ENCODE measurements around the gene MFSD1. TPM values are rescaled to one million over a fixed set of nuclear protein-coding genes. Genes with fewer than 3 reads are reported as not detected.

MFSD1 gene
- total RNA-seq, 1 donor from 2014 or later = 31.5 TPM

- H3K4me1 Mint-ChIP-seq = no peaks in the 10 kb centered on the region
- H3K4me3 Mint-ChIP-seq = no peak overlapping the region
- DNase-seq (ENCODE audit: low spot score in 2 of 2, unreplicated experiment in 2 of 2) = no peak
- no peak overlapping the region for H3K27ac Mint-ChIP-seq
- H3K9me3 Mint-ChIP-seq = peaks cover 14% of the 10 kb centered on the region
- no peaks in the 10 kb centered on the region for H3K36me3 Mint-ChIP-seq
- H3K27me3 Mint-ChIP-seq (ENCODE audit: low read depth) = peaks cover 27% of the 10 kb centered on the region
- TF ChIP-seq CTCF (IDR thresholded peaks at IDR 0.05; ENCODE audit: unreplicated experiment) = no peak
Observed at GRCh38 chr3:158859362-158859761, 57.5 kb downstream of the MFSD1 start.

GRCh38 chr3:158863247-158863646, 61.4 kb downstream of the MFSD1 start:
- no peak overlapping the region for H3K27ac Mint-ChIP-seq
- H3K4me1 Mint-ChIP-seq = no peaks in the 10 kb centered on the region
- H3K27me3 Mint-ChIP-seq (ENCODE audit: low read depth) = peaks cover 2% of the 10 kb centered on the region
- no peak overlapping the region for H3K4me3 Mint-ChIP-seq
- no peaks in the 10 kb centered on the region for H3K9me3 Mint-ChIP-seq
- H3K36me3 Mint-ChIP-seq = no peaks in the 10 kb centered on the region
- TF ChIP-seq CTCF (IDR thresholded peaks at IDR 0.05; ENCODE audit: unreplicated experiment) = no peak
- no peak for DNase-seq (ENCODE audit: low spot score in 2 of 2, unreplicated experiment in 2 of 2)

- no peaks in the 10 kb centered on the region for H3K9me3 Mint-ChIP-seq
- TF ChIP-seq CTCF (IDR thresholded peaks at IDR 0.05; ENCODE audit: unreplicated experiment) = no peak
- no peak for DNase-seq (ENCODE audit: low spot score in 2 of 2, unreplicated experiment in 2 of 2)
- no peaks in the 10 kb centered on the region for H3K4me1 Mint-ChIP-seq
- H3K27me3 Mint-ChIP-seq (ENCODE audit: low read depth) = peaks cover 11% of the 10 kb centered on the region
- no peaks in the 10 kb centered on the region for H3K36me3 Mint-ChIP-seq
- no peak overlapping the region for H3K4me3 Mint-ChIP-seq
- no peak overlapping the region for H3K27ac Mint-ChIP-seq
Observed at GRCh38 chr3:158864492-158864891, 62.6 kb downstream of the MFSD1 start.

- Mint-ChIP-seq H3K4me3 (no peak overlapping the region), H3K4me1 (no peaks in the 10 kb centered on the region), H3K36me3 (no peaks in the 10 kb centered on the region), H3K9me3 (no peaks in the 10 kb centered on the region), H3K27me3 (ENCODE audit: low read depth) (peaks cover 34% of the 10 kb centered on the region), H3K27ac (no peak overlapping the region)
- DNase-seq (ENCODE audit: low spot score in 2 of 2, unreplicated experiment in 2 of 2) = no peak
- no peak for TF ChIP-seq CTCF (IDR thresholded peaks at IDR 0.05; ENCODE audit: unreplicated experiment)
Observed at GRCh38 chr3:158875700-158876099, 73.8 kb downstream of the MFSD1 start.

Other genes starting within 250 kb of the MFSD1 start
- gene MLF1, start 230.9 kb upstream of the MFSD1 start, total RNA-seq = 10.3 to 14.0 TPM (median 12.2 TPM) in 3 replicates
- 36.6 to 40.0 TPM (median 37.2 TPM) in 3 replicates for gene GFM1, start 157.5 kb upstream of the MFSD1 start, total RNA-seq
- gene LXN, start 129.4 kb upstream of the MFSD1 start, total RNA-seq = 42.6 to 46.7 TPM (median 46.7 TPM) in 3 replicates
- 48.9 to 53.0 TPM (median 51.9 TPM) in 3 replicates for gene RARRES1, start 69.6 kb upstream of the MFSD1 start, total RNA-seq

All from mesothelial cell of epicardium (in vitro differentiated cells).